Gastrocnemius medialis (tissue), 4 donors: Measurements from ENCODE around the gene COG4.

Source experiments
- POLR2A ChIP-seq, 2 donors: fragments of 450-650 bp; IDR thresholded peaks; one replicate each; pipeline ENCODE4 v1.6.1; 2017; ENCODE audit warnings: antibody characterized with exemption in 2 of 2, mild to moderate bottlenecking in 2 of 2, moderate library complexity in 2 of 2
- TF ChIP-seq, protein P1 (sequence below), 5 experiments: fragments of 450-650 bp in 3 of 5; fragments of 200-600 bp in 2 of 5; sonication (generic) in 2 of 5; IDR thresholded peaks in 4 of 5; conservative IDR thresholded peaks in 1 of 5; 1 replicate in 4 of 5; 2 replicates in 1 of 5; pipeline ENCODE4 v1.5.1; 2016 to 2019; ENCODE audit warnings: antibody characterized with exemption in 5 of 5, mild to moderate bottlenecking in 3 of 5, moderate library complexity in 3 of 5

- TF ChIP-seq, protein P1, sequence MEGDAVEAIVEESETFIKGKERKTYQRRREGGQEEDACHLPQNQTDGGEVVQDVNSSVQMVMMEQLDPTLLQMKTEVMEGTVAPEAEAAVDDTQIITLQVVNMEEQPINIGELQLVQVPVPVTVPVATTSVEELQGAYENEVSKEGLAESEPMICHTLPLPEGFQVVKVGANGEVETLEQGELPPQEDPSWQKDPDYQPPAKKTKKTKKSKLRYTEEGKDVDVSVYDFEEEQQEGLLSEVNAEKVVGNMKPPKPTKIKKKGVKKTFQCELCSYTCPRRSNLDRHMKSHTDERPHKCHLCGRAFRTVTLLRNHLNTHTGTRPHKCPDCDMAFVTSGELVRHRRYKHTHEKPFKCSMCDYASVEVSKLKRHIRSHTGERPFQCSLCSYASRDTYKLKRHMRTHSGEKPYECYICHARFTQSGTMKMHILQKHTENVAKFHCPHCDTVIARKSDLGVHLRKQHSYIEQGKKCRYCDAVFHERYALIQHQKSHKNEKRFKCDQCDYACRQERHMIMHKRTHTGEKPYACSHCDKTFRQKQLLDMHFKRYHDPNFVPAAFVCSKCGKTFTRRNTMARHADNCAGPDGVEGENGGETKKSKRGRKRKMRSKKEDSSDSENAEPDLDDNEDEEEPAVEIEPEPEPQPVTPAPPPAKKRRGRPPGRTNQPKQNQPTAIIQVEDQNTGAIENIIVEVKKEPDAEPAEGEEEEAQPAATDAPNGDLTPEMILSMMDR (IDR thresholded peaks at IDR 0.05 in 4 of 5, conservative IDR thresholded peaks at IDR 0.05 in 1 of 5) = no peak
- TF ChIP-seq POLR2A (IDR thresholded peaks at IDR 0.05) = no peak
These were observed 11.5 kb downstream of the COG4 start for GRCh38 chr16:70511833-70512232.
